GM18502 (cell line): ENCODE measurements around the gene ALX3.

Experiments
- ATAC-seq: cut with Tn5 transposase; IDR thresholded peaks from one replicate; pipeline ENCODE4 v1.9.1; 2021; ENCODE audit warnings: mild to moderate bottlenecking; ENCODE audit not compliant: unreplicated experiment, poor library complexity

The ALX3 gene

GRCh38 chr1:110067479-110067892 is 3.0 kb downstream of the ALX3 start:
- ATAC-seq, result no peak

- ATAC-seq, result no peak
Observed at GRCh38 chr1:110065841-110066240, 4.6 kb downstream of the ALX3 start.

- ATAC-seq, result no peak
Observed at GRCh38 chr1:110064576-110065337, 5.7 kb downstream of the ALX3 start.

- no peak for ATAC-seq
Observed at GRCh38 chr1:110063781-110064180, 6.7 kb downstream of the ALX3 start.

GRCh38 chr1:110062612-110063011 is 7.9 kb downstream of the ALX3 start:
- ATAC-seq, result no peak

- ATAC-seq, result no peak
Observed at GRCh38 chr1:110061341-110061740, 9.1 kb downstream of the ALX3 start.

GRCh38 chr1:110060662-110061060 is 9.8 kb downstream of the ALX3 start:
- no peak for ATAC-seq

- no peak for ATAC-seq
Observed at GRCh38 chr1:110060034-110060661, 10.3 kb downstream of the ALX3 start.

- no peak for ATAC-seq
Observed at GRCh38 chr1:110059133-110059863, 11.2 kb downstream of the ALX3 start.

GRCh38 chr1:110058591-110058990 is 11.9 kb downstream of the ALX3 start:
- ATAC-seq, result no peak

GRCh38 chr1:110057963-110058518 is 12.4 kb downstream of the ALX3 start:
- ATAC-seq, result no peak

- ATAC-seq, result no peak
Observed at GRCh38 chr1:110056776-110057175, 13.7 kb downstream of the ALX3 start.

GRCh38 chr1:110056285-110056683 is 14.2 kb downstream of the ALX3 start:
- no peak for ATAC-seq

GRCh38 chr1:110055493-110056284 is 14.8 kb downstream of the ALX3 start:
- ATAC-seq, result no peak

GRCh38 chr1:110053552-110054428 is 16.7 kb downstream of the ALX3 start:
- ATAC-seq, result no peak

GRCh38 chr1:110051262-110051648 is 19.2 kb downstream of the ALX3 start:
- ATAC-seq, result no peak

GRCh38 chr1:110050602-110051261 is 19.7 kb downstream of the ALX3 start:
- ATAC-seq, result no peak

GRCh38 chr1:110049801-110050601 is 20.5 kb downstream of the ALX3 start:
- no peak for ATAC-seq
